Heart right ventricle (tissue), 16 donors: Measurements from ENCODE around the gene VKORC1. TPM values are rescaled to one million over a fixed set of nuclear protein-coding genes. Genes with fewer than 3 reads are reported as not detected.
"Not testable (repeated sequence)": the region's sequence is repeated elsewhere in the genome, so short reads cannot be mapped to it uniquely, and the experiment has no call there.

Source experiments
- ATAC-seq, 8 donors: fragments of 200-7000 bp; cut with Tn5 transposase; one replicate each; pipeline ENCODE4 v1.9.1; 2020; ENCODE audit warnings: mild to moderate bottlenecking in 8 of 8, moderate library complexity in 8 of 8, moderate number of reproducible peaks in 1 of 8
- DNase-seq, 2 donors: peaks; one replicate each; pipeline ENCODE4 v3.0.0-alpha.2; 2020
- H3K27ac ChIP-seq, 10 donors: fragments of 200-600 bp; sonication (generic) in 2 of 10; one replicate each; pipeline versions ENCODE4 v1.5.0 to v1.8.0; 2020 to 2022; ENCODE audit warnings: mild to moderate bottlenecking in 3 of 10
- H3K27me3 ChIP-seq, 7 donors: fragments of 200-600 bp; one replicate each; pipeline ENCODE4 v1.8.0; 2021 to 2022; ENCODE audit warnings: mild to moderate bottlenecking in 2 of 7
- H3K36me3 ChIP-seq, 9 donors: fragments of 200-600 bp; sonication (generic) in 1 of 9; one replicate each; pipeline versions ENCODE4 v1.5.0 to v1.8.0; 2020 to 2022; ENCODE audit warnings: mild to moderate bottlenecking in 2 of 9
- H3K4me1 ChIP-seq, 9 donors: fragments of 200-600 bp; sonication (generic) in 1 of 9; one replicate each; pipeline versions ENCODE4 v1.5.0 to v1.8.0; 2020 to 2022; ENCODE audit warnings: mild to moderate bottlenecking in 4 of 9
- H3K4me3 ChIP-seq, 10 donors: fragments of 200-600 bp; sonication (generic) in 2 of 10; one replicate each; pipeline versions ENCODE4 v1.5.0 to v1.8.0; 2020 to 2022; ENCODE audit warnings: mild to moderate bottlenecking in 7 of 10, moderate library complexity in 2 of 10
- H3K9me3 ChIP-seq, 11 donors: fragments of 200-600 bp in 10 of 11; sonication (generic) in 2 of 11; one replicate each; pipeline versions ENCODE4 v1.5.0 to v1.8.0; 2013 to 2022; ENCODE audit warnings: mild to moderate bottlenecking in 2 of 11, control low read depth in 1 of 11, moderate library complexity in 1 of 11
- CTCF ChIP-seq, 9 donors: fragments of 200-600 bp; sonication (generic) in 2 of 9; IDR thresholded peaks; one replicate each; pipeline versions ENCODE4 v1.5.0 to v1.8.0; 2021 to 2022; ENCODE audit warnings: antibody characterized with exemption in 9 of 9, mild to moderate bottlenecking in 5 of 9, moderate library complexity in 1 of 9
- WGBS, 2 donors: extraction: QIAGEN DNeasy Blood & Tissue Kit; methylation state at CpG; one replicate each; pipeline ENCODE4 v1.1.7; 2013; ENCODE audit warnings: inconsistent platforms in 1 of 2; 5-methylcytosine and 5-hydroxymethylcytosine counted together
- intact Hi-C, 10 donors: fragments of 100-400 bp; cut with DNase I; formaldehyde crosslinking; loops; one replicate each; pipeline versions ENCODE4 v1.11.1 to v1.14.2; 2022
- polyA plus RNA-seq, 2 donors: library from polyadenylated mRNA; stranded (reverse); fragments of 200-250 nt; gene quantifications; one replicate each; pipeline ENCODE4 v1.2.3, GENCODE V29; 2013
- total RNA-seq, 10 donors: library from RNA; stranded (reverse); fragmentation: NEBNext Ultra II Directional in 3 of 10; extraction: Animal tissue kit (Norgen Biotek cat#: 25700) in 3 of 10; gene quantifications; one replicate each; pipeline versions ENCODE4 v1.2.1 to v1.2.4, GENCODE V29; 2021 to 2023
- donor health status: Arrhythmogenic right ventricular cardiomyopathy.
- donor health status: ischemic (EF 13 %, LVEDD 7.1; RV severe dilation, severe dysfunction).
- donor health status: healthy with polysubstance abuse.
- donor health status: DM: no; HTN: yes; CAD: no.
- donor health status: DM: no; HTN: no; CAD: no.
- donor health status: ischemic (EF 25% LVEDD 6.9; RV normal size, moderate dysfunction).
- donor health status: ischemic (EF 25% LVEDD 5.7; RV mildly dilated, moderate dysfunction).
- donor health status: healthy.
- donor health status: DM: yes; HTN: yes; CAD: no.
- donor health status: Ischemic cardiomyopathy.
- donor health status: ischemic (EF 35%, LVEDD 5.7; RV mildly dilated, moderate dysfunction).
- donor health status: nonischemic (EF 11% LVEDD 7.7; RV severe dilation, severe dysfunction).
- donor health status: DM: yes; HTN: yes; CAD: no.
- donor health status: PGD.
- donor health status: ischemic (EF 29% LVEDD 5.4; RV normal size, mild dysfunction).
- donor health status: nonischemic (EF 23%, LVEDD 6.1; RV moderate dilation, normal function).

Gene VKORC1
- total and polyA plus RNA-seq, 12 donors = 27.0 to 139 (median 34.3) TPM

GRCh38 chr16:31142109-31143010 is 47.8 kb upstream of the VKORC1 start:
- H3K4me1 ChIP-seq = peaks cover 8 to 35% (median 26%) of the 10 kb centered on the region in 9 donors
- 2 to 4% methylated on average over 83 to 89 of the region's 89 CpGs for WGBS, 2 donors
- peaks cover 0 to 7% (median 0%) of the 10 kb centered on the region in 7 donors for H3K27me3 ChIP-seq
- H3K9me3 ChIP-seq = no peaks in the 10 kb centered on the region
- H3K27ac ChIP-seq = peak overlapping the region in 9 of 10 donors; percentile 69 to 91 (median 82)
- intact Hi-C loops = loop anchor here in 8 of 10 donors (1.0 to 10.0 kb wide), 16 partner anchors 24 to 158 kb away; partner anchors contain the start of genes HSD3B7 (in 6 of the 8), BCKDK (in 5 of the 8), FUS (in 2 of the 8) and STX4 (in 2 of the 8)
- peak; percentile 96 to 99 (median 98) for ATAC-seq
- peak overlapping the region in 9 of 10 donors; percentile 33 to 62 (median 51) for H3K4me3 ChIP-seq
- DNase-seq = peak; percentile 99
- no peaks in the 10 kb centered on the region for H3K36me3 ChIP-seq
- TF ChIP-seq CTCF (IDR thresholded peaks at IDR 0.05) = peak; percentile 88 to 99 (median 96)

- Histone ChIP-seq H3K36me3 (no peaks in the 10 kb centered on the region), H3K27ac (peak overlapping the region in 9 of 10 donors; percentile 58 to 91 (median 81)), H3K9me3 (no peaks in the 10 kb centered on the region), H3K4me3 (peak overlapping the region in 9 of 10 donors; percentile 3 to 62 (median 51)), H3K27me3 (no peaks in the 10 kb centered on the region), H3K4me1 (peaks cover 8 to 35% (median 26%) of the 10 kb centered on the region in 9 donors)
- ATAC-seq (peak in 6 of 8 donors; percentile 0 to 7 (median 2)), DNase-seq (peak in 1 of 2 donors; percentile 38)
- no peak for TF ChIP-seq CTCF (IDR thresholded peaks at IDR 0.05)
- intact Hi-C loops = loop anchor here in 8 of 10 donors (1.0 to 10.0 kb wide), 16 partner anchors 23 to 157 kb away; partner anchors contain the start of genes HSD3B7 (in 6 of the 8), BCKDK (in 5 of the 8), FUS (in 2 of the 8) and STX4 (in 2 of the 8)
- WGBS, 2 donors = 27 to 29% methylated on average over 10 of the region's 10 CpGs
Observed at GRCh38 chr16:31141489-31142108, 47.0 kb upstream of the VKORC1 start.

- not testable (repeated sequence) for ATAC-seq, H3K27me3 ChIP-seq
- intact Hi-C loops = loop anchor here in 8 of 10 donors (5.0 to 10.0 kb wide), 7 partner anchors 34 to 156 kb away; partner anchors contain the start of genes BCKDK (in 4 of the 8), HSD3B7 (in 4 of the 8), FUS (in 1 of the 8) and STX4 (in 1 of the 8)
Observed at GRCh38 chr16:31141071-31141469, 46.5 kb upstream of the VKORC1 start.

GRCh38 chr16:31138621-31139578 is 44.3 kb upstream of the VKORC1 start:
- intact Hi-C loops = loop anchor here in 2 of 10 donors (2.0 kb wide), 1 partner anchor 20 kb away; no protein-coding TSS in a partner anchor
- H3K9me3 ChIP-seq = no peaks in the 10 kb centered on the region
- peak overlapping the region in 7 of 10 donors; percentile 3 to 64 (median 37) for H3K27ac ChIP-seq
- peak overlapping the region in 3 of 10 donors; percentile 11 to 26 (median 15) for H3K4me3 ChIP-seq
- H3K4me1 ChIP-seq = peaks cover 8 to 51% (median 36%) of the 10 kb centered on the region in 9 donors
- DNase-seq = peak in 1 of 2 donors; percentile 43
- no peaks in the 10 kb centered on the region for H3K27me3 ChIP-seq
- no peak for TF ChIP-seq CTCF (IDR thresholded peaks at IDR 0.05)
- no peaks in the 10 kb centered on the region for H3K36me3 ChIP-seq
- WGBS, 2 donors = 38 to 42% methylated on average over 27 of the region's 27 CpGs
- peak in 1 of 8 donors; percentile 2 for ATAC-seq

More at GRCh38 chr16:31141071-31141469, 46.5 kb upstream of the VKORC1 start:
- H3K9me3 ChIP-seq, H3K36me3 ChIP-seq, DNase-seq: not testable (repeated sequence)
- Histone ChIP-seq H3K4me3 (peak overlapping the region in 3 of 10 donors; percentile 51 to 56 (median 53)), H3K4me1 (peaks cover 8 to 35% (median 26%) of the 10 kb centered on the region in 9 donors), H3K27ac (peak overlapping the region in 8 of 10 donors; percentile 58 to 91 (median 82))
- 92 to 94% methylated on average over 9 of the region's 9 CpGs for WGBS, 2 donors

GRCh38 chr16:31136822-31137499 is 42.4 kb upstream of the VKORC1 start:
- H3K27me3 ChIP-seq, H3K9me3 ChIP-seq, H3K27ac ChIP-seq, ATAC-seq, DNase-seq, H3K4me3 ChIP-seq, intact Hi-C loops: not testable (repeated sequence)
- Histone ChIP-seq H3K36me3 (peaks cover 0 to 15% (median 2%) of the 10 kb centered on the region in 9 donors), H3K4me1 (peaks cover 8 to 51% (median 39%) of the 10 kb centered on the region in 9 donors)
- WGBS, 2 donors = 92 to 94% methylated on average over 20 of the region's 20 CpGs
